K562 (cell line): ENCODE results near the gene ULBP2. TPM values are rescaled to one million over a fixed set of nuclear protein-coding genes. Genes with fewer than 3 reads are reported as not detected.

Experiments
- BMI1 ChIP-seq: fragments of 150-350 bp; IDR thresholded peaks from 2 replicates; pipeline ENCODE4 v1.6.1; 2014; ENCODE audit warnings: low read length
- CEBPG ChIP-seq, 3 experiments: fragments of 200-800 bp in 1 of 3; sonication (Bioruptor generic) in 1 of 3; sonication (generic) in 1 of 3; formaldehyde crosslinking in 1 of 3; IDR thresholded peaks in 2 of 3; conservative IDR thresholded peaks in 1 of 3; 2 replicates each; pipeline versions ENCODE4 v1.6.1 to v1.8.0; 2016 to 2022; ENCODE audit warnings: missing compliant biosample characterization in 2 of 3, missing genetic modification characterization in 2 of 3, mild to moderate bottlenecking in 1 of 3, missing genetic modification reagents in 1 of 3
- HLTF ChIP-seq: fragments of 450-650 bp; IDR thresholded peaks from 2 replicates; pipeline ENCODE4 v1.6.1; 2016
- HMGN3 ChIP-seq: IDR thresholded peaks from 2 replicates; pipeline ENCODE4 v1.6.1; 2011; ENCODE audit warnings: borderline replicate concordance, low read depth, mild to moderate bottlenecking, mixed read lengths, low read length; ENCODE audit not compliant: insufficient read length; ENCODE audit errors: extremely low read depth
- LEF1 ChIP-seq: fragments of 450-650 bp; IDR thresholded peaks from 2 replicates; pipeline ENCODE4 v1.6.1; 2016; ENCODE audit warnings: mild to moderate bottlenecking
- NFIC ChIP-seq: fragments of 450-650 bp; IDR thresholded peaks from 2 replicates; pipeline ENCODE4 v1.6.1; 2017; ENCODE audit warnings: mild to moderate bottlenecking, inconsistent platforms
- NFRKB ChIP-seq: fragments of 450-650 bp; IDR thresholded peaks from 2 replicates; pipeline ENCODE4 v1.6.1; 2016; ENCODE audit warnings: low read depth
- NR2C1 ChIP-seq, 2 experiments: fragments of 450-650 bp; IDR thresholded peaks; 2 replicates each; pipeline ENCODE4 v1.6.1; 2017; ENCODE audit warnings: mild to moderate bottlenecking in 2 of 2, antibody characterized with exemption in 1 of 2, inconsistent platforms in 1 of 2, missing compliant biosample characterization in 1 of 2, missing genetic modification characterization in 1 of 2
- SIN3A ChIP-seq, 2 experiments: fragments of 150-350 bp in 1 of 2; IDR thresholded peaks; 2 replicates each; pipeline ENCODE4 v1.6.1; 2011 to 2016; ENCODE audit warnings: borderline replicate concordance in 2 of 2, low read depth in 2 of 2, low read length in 2 of 2, mild to moderate bottlenecking in 2 of 2, moderate library complexity in 2 of 2; ENCODE audit not compliant: control insufficient read depth in 1 of 2
- ZNF239 ChIP-seq: fragments of 250-450 bp; sonication (Bioruptor Pico); IDR thresholded peaks from 2 replicates; pipeline ENCODE4 v1.4.0; 2020; ENCODE audit warnings: mild to moderate bottlenecking
- polyA plus RNA-seq, 8 experiments: library from polyadenylated mRNA; depleted of rRNA in 4 of 8; stranded (reverse) in 5 of 8; unstranded in 3 of 8; fragments of >200 nt; fragmentation: Nextera tagmentation in 2 of 8; fragmentation: Illumina TruSeq in 1 of 8; extraction: Ambion mirVana in 2 of 8; extraction: Trizol in 1 of 8; gene quantifications; 2 replicates each; pipeline versions ENCODE4 v1.2.1 to v1.2.3, GENCODE V29; 2011 to 2014; ENCODE audit warnings: inconsistent platforms in 1 of 8, missing spikeins in 1 of 8
- total RNA-seq, 7 experiments: library from RNA; depleted of rRNA in 6 of 7; stranded (reverse); fragments of >200 nt in 6 of 7; fragmentation: Illumina TruSeq in 2 of 7; extraction: Trizol in 2 of 7; gene quantifications; 2 replicates each; pipeline versions ENCODE4 v1.2.1 to v1.2.3, GENCODE V29; 2011 to 2021; ENCODE audit warnings: low replicate concordance in 1 of 7
- TF ChIP-seq, protein P1 (sequence below), 2 experiments: fragments of 450-650 bp in 1 of 2; sonication (generic) in 1 of 2; formaldehyde crosslinking in 1 of 2; IDR thresholded peaks; 2 replicates each; pipeline versions ENCODE4 v1.7.1 to v1.9.0; 2016 to 2022; ENCODE audit warnings: inconsistent platforms in 1 of 2, mild to moderate bottlenecking in 1 of 2, missing genetic modification reagents in 1 of 2
- TF ChIP-seq, protein P2 (sequence below): fragments of 450-650 bp; formaldehyde crosslinking; IDR thresholded peaks from 2 replicates; pipeline ENCODE4 v1.4.0; 2022; ENCODE audit warnings: missing genetic modification characterization
- TF ChIP-seq, protein P3 (sequence below): sonication (generic); formaldehyde crosslinking; IDR thresholded peaks from 2 replicates; pipeline ENCODE4 v1.8.0; 2022; ENCODE audit warnings: mild to moderate bottlenecking, missing genetic modification reagents
- TF ChIP-seq, protein P4 (sequence below): sonication (generic); formaldehyde crosslinking; IDR thresholded peaks from 2 replicates; pipeline ENCODE4 v1.8.0; 2022; ENCODE audit warnings: missing genetic modification reagents, mild to moderate bottlenecking, borderline replicate concordance

The ULBP2 gene
- total and polyA plus RNA-seq, 9 of the 15 experiments (the other 6 are each of a cell fraction or from before 2014, with no cell fraction given): 0.50 to 5.3 (median 1.2) TPM

DNA sequence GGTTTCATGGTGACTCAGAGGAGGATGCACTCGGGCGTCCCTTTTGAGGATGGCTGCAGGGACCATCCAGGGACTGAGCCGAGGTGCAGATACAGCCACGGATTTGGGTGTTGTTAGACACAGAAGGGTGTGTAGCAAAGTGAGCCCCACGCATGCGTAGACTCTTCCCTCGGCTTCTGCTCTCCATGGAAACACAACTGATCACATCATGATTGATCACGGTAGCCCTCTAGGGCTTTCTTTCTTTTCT lies 21.3 kb downstream of the ULBP2 start (continued):
- TF ChIP-seq, protein P1, sequence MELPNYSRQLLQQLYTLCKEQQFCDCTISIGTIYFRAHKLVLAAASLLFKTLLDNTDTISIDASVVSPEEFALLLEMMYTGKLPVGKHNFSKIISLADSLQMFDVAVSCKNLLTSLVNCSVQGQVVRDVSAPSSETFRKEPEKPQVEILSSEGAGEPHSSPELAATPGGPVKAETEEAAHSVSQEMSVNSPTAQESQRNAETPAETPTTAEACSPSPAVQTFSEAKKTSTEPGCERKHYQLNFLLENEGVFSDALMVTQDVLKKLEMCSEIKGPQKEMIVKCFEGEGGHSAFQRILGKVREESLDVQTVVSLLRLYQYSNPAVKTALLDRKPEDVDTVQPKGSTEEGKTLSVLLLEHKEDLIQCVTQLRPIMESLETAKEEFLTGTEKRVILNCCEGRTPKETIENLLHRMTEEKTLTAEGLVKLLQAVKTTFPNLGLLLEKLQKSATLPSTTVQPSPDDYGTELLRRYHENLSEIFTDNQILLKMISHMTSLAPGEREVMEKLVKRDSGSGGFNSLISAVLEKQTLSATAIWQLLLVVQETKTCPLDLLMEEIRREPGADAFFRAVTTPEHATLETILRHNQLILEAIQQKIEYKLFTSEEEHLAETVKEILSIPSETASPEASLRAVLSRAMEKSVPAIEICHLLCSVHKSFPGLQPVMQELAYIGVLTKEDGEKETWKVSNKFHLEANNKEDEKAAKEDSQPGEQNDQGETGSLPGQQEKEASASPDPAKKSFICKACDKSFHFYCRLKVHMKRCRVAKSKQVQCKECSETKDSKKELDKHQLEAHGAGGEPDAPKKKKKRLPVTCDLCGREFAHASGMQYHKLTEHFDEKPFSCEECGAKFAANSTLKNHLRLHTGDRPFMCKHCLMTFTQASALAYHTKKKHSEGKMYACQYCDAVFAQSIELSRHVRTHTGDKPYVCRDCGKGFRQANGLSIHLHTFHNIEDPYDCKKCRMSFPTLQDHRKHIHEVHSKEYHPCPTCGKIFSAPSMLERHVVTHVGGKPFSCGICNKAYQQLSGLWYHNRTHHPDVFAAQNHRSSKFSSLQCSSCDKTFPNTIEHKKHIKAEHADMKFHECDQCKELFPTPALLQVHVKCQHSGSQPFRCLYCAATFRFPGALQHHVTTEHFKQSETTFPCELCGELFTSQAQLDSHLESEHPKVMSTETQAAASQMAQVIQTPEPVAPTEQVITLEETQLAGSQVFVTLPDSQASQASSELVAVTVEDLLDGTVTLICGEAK (IDR thresholded peaks at IDR 0.05): 0 out of 2 replicates have a peak, but pooled peaks have one; percentile 19
- TF ChIP-seq, protein P1 (CRISPR knock-in tag; IDR thresholded peaks at IDR 0.05): no peak
- TF ChIP-seq NFRKB (peak; percentile 17; the same call in 1 of the 2 replicates), NR2C1 (IDR thresholded peaks at IDR 0.05) (no peak), NR2C1 (tag; IDR thresholded peaks at IDR 0.05) (no peak), ZNF239 (CRISPR knock-in tag) (no peak), CEBPG (CRISPR knock-in tag; IDR thresholded peaks at IDR 0.05) (no peak), CEBPG (tag; conservative IDR thresholded peaks at IDR 0.05 in 1 of 2, IDR thresholded peaks at IDR 0.05 in 1 of 2) (no peak), HLTF (no peak), SIN3A (IDR thresholded peaks at IDR 0.05; ENCODE audit: borderline replicate concordance in 2 of 2, control insufficient read depth in 1 of 2, low read depth in 2 of 2, low read length in 2 of 2) (no peak), NFIC (no peak), HMGN3 (no peak), BMI1 (0 out of 2 replicates have a peak, but pooled peaks have one; percentile 10), LEF1 (no peak)
- TF ChIP-seq, protein P2, sequence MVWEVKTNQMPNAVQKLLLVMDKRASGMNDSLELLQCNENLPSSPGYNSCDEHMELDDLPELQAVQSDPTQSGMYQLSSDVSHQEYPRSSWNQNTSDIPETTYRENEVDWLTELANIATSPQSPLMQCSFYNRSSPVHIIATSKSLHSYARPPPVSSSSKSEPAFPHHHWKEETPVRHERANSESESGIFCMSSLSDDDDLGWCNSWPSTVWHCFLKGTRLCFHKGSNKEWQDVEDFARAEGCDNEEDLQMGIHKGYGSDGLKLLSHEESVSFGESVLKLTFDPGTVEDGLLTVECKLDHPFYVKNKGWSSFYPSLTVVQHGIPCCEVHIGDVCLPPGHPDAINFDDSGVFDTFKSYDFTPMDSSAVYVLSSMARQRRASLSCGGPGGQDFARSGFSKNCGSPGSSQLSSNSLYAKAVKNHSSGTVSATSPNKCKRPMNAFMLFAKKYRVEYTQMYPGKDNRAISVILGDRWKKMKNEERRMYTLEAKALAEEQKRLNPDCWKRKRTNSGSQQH (CRISPR knock-in tag): 0 out of 2 replicates have a peak, but pooled peaks have one; percentile 4
- TF ChIP-seq, protein P3, sequence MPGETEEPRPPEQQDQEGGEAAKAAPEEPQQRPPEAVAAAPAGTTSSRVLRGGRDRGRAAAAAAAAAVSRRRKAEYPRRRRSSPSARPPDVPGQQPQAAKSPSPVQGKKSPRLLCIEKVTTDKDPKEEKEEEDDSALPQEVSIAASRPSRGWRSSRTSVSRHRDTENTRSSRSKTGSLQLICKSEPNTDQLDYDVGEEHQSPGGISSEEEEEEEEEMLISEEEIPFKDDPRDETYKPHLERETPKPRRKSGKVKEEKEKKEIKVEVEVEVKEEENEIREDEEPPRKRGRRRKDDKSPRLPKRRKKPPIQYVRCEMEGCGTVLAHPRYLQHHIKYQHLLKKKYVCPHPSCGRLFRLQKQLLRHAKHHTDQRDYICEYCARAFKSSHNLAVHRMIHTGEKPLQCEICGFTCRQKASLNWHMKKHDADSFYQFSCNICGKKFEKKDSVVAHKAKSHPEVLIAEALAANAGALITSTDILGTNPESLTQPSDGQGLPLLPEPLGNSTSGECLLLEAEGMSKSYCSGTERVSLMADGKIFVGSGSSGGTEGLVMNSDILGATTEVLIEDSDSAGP: peak; percentile 70; the same call in 1 of the 2 replicates
- TF ChIP-seq, protein P4, sequence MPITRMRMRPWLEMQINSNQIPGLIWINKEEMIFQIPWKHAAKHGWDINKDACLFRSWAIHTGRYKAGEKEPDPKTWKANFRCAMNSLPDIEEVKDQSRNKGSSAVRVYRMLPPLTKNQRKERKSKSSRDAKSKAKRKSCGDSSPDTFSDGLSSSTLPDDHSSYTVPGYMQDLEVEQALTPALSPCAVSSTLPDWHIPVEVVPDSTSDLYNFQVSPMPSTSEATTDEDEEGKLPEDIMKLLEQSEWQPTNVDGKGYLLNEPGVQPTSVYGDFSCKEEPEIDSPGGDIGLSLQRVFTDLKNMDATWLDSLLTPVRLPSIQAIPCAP (CRISPR knock-in tag): no peak
